ENCODE data around the gene DCLRE1B. TPM values are rescaled to one million over a fixed set of nuclear protein-coding genes. Genes with fewer than 3 reads are reported as not detected.

DCLRE1B gene
- total and polyA plus RNA-seq, 9 of the 15 experiments (the other 6 are each of a cell fraction or from before 2014, with no cell fraction given) = 10.6 to 28.8 (median 17.2) TPM

DNA sequence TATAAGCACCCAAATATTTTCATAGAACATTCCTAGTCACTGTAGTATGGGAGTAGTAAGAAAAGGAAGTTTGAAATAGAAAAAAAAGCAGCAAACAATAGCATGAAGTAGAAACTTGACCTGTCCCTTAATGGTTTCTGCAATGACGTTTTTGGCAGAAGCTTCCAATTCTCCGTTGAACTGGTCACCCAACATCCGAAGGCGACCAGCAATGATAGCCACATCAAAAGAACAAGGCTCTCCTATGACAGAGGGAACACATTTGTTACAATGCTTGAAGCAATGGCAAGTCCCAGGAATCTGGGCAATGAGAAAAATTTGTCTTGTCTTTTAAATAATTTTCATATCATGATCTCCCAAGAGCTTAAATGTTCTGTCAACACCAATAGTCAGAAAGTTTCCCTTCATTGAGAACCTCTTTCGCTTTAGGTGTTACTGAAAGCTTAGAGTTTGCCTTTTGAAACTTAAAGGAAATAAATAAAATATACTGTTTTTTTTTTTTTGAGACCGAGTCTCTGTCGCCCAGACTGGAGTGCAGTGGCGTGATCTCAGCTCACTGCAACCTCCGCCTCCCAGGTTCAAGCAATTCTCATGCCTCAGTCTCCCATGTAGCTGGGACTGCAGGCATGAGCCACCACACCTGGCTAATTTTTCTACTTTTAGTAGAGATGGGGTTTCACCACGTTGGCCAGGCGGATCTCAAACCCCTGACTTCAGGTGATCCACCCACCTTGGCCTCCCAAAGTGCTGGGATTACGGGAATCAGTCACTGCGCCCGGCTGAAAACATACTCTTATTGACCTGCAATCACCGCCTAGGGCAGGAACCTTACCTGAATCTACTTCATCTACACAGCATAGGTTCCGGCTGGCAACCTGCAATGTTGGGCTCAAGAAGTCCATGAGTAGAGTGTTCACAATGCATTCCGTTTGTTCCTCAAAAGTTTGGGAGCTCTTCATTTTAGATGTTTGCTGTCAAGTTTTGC is 18.4 kb upstream of the DCLRE1B start:
- Histone ChIP-seq H3K4me3 (no peak overlapping the region), H3K9ac (ENCODE audit: insufficient read depth in 1 of 2, low read depth in 2 of 2, low read length in 2 of 2) (peak overlapping the region in 1 of 2 experiments; percentile 3; a peak in 1 of 4 replicates), H3K4me1 (replicated peaks in 1 of 2; ENCODE audit: control insufficient read depth in 2 of 2, insufficient read depth in 2 of 2, low read length in 2 of 2) (peaks cover 0 to 9% of the 10 kb centered on the region in 2 experiments; a peak in 3 of 5 replicates), H2AFZ (ENCODE audit: low read depth, low read length) (peak overlapping the region; percentile 56), H3K36me3 (ENCODE audit: control insufficient read depth, insufficient read depth, low read length) (no peaks in the 10 kb centered on the region), H4K20me1 (replicated peaks; ENCODE audit: control insufficient read depth, insufficient read depth, low read length) (no peaks in the 10 kb centered on the region), H3K9me3 (replicated peaks; ENCODE audit: control insufficient read depth, insufficient read depth, low read depth, low read length) (no peaks in the 10 kb centered on the region; the same call in 1 of the 2 replicates), H3K27ac (ENCODE audit: extremely low read depth, low read depth, low read length) (no peak overlapping the region), H3K9me1 (ENCODE audit: control insufficient read depth, insufficient read depth, low read length) (no peaks in the 10 kb centered on the region), H3K27me3 (ENCODE audit: control insufficient read depth in 2 of 2, insufficient read depth in 2 of 2, low read length in 2 of 2) (no peaks in the 10 kb centered on the region), H3K4me2 (ENCODE audit: insufficient read depth, low read length) (no peak overlapping the region), H3K79me2 (ENCODE audit: control insufficient read depth, insufficient read depth, low read length) (no peaks in the 10 kb centered on the region)
- in situ Hi-C loops (cut with MboI) = no loop called here
- FAIRE-seq (no peak), ATAC-seq (peak; percentile 36; the same call in 2 of the 3 replicates), DNase-seq (ENCODE audit: extremely low read depth in 1 of 4, low spot score in 3 of 4) (no peak)
- intact Hi-C loops (cut with micrococcal nuclease) = no loop called here
- no peak for TF ChIP-seq RFX7 (CRISPR knock-in tag; IDR thresholded peaks at IDR 0.05)
- no peak for TF ChIP-seq EZH2 (IDR thresholded peaks at IDR 0.05; ENCODE audit: borderline replicate concordance, low read depth, low read length)
- no peak for TF ChIP-seq ZNF778 (CRISPR knock-in tag; IDR thresholded peaks at IDR 0.05)
- TF ChIP-seq ATF7 (IDR thresholded peaks at IDR 0.05) = no peak
- TF ChIP-seq ETS2 (tag; IDR thresholded peaks at IDR 0.05; ENCODE audit: borderline replicate concordance, poor library complexity, severe bottlenecking) = no peak
- no TSS peak for BruUV-seq (replicated peaks)
- ChIA-PET POLR2A (interaction anchor here (0.6 to 1.5 kb wide), 10 partner anchors 8 to 1116 kb away, joined by 3 to 11 read pairs (median 4); partner anchors contain the start of genes AP4B1 and PHTF1), CTCF (ENCODE audit: low intra/inter-chr PET ratio) (no interaction called here)
- 65% methylated on average over 17 of the region's 17 CpGs for WGBS (ENCODE audit: insufficient coverage, low coverage, missing lambda C conversion rate)

Measured in K562 (cell line).